ENCODE measurements around the gene FAM174A.

Gene FAM174A

GRCh38 chr5:100551183-100551582 is 16.0 kb downstream of the FAM174A start:
- Mint-ChIP-seq H3K27ac (no peak overlapping the region), H3K4me1 (ENCODE audit: low read depth) (peaks cover 18% of the 10 kb centered on the region), H3K9me3 (ENCODE audit: low read depth) (no peaks in the 10 kb centered on the region), H3K4me3 (no peak overlapping the region), H3K36me3 (no peaks in the 10 kb centered on the region), H3K27me3 (no peaks in the 10 kb centered on the region)

- no peak overlapping the region for H3K27ac Mint-ChIP-seq
- no peaks in the 10 kb centered on the region for H3K27me3 Mint-ChIP-seq
- H3K4me1 Mint-ChIP-seq (ENCODE audit: low read depth): peaks cover 23% of the 10 kb centered on the region
- H3K4me3 Mint-ChIP-seq: no peak overlapping the region
- no peaks in the 10 kb centered on the region for H3K9me3 Mint-ChIP-seq (ENCODE audit: low read depth)
- H3K36me3 Mint-ChIP-seq: no peaks in the 10 kb centered on the region
Observed at GRCh38 chr5:100553209-100553608, 18.0 kb downstream of the FAM174A start.

- H3K4me1 Mint-ChIP-seq (ENCODE audit: low read depth): peaks cover 7% of the 10 kb centered on the region
- H3K9me3 Mint-ChIP-seq (ENCODE audit: low read depth): no peaks in the 10 kb centered on the region
- H3K27me3 Mint-ChIP-seq: no peaks in the 10 kb centered on the region
- H3K4me3 Mint-ChIP-seq: no peak overlapping the region
- H3K27ac Mint-ChIP-seq: no peak overlapping the region
- peaks cover 22% of the 10 kb centered on the region for H3K36me3 Mint-ChIP-seq
Observed at GRCh38 chr5:100560860-100561259, 25.7 kb downstream of the FAM174A start.

- Mint-ChIP-seq H3K36me3 (peaks cover 26% of the 10 kb centered on the region), H3K27ac (no peak overlapping the region), H3K4me1 (ENCODE audit: low read depth) (peaks cover 8% of the 10 kb centered on the region), H3K9me3 (ENCODE audit: low read depth) (no peaks in the 10 kb centered on the region), H3K27me3 (no peaks in the 10 kb centered on the region), H3K4me3 (no peak overlapping the region)
Observed at GRCh38 chr5:100562821-100563220, 27.6 kb downstream of the FAM174A start.

GRCh38 chr5:100566382-100567141 is 31.4 kb downstream of the FAM174A start:
- peaks cover 6% of the 10 kb centered on the region for H3K4me1 Mint-ChIP-seq (ENCODE audit: low read depth)
- no peaks in the 10 kb centered on the region for H3K27me3 Mint-ChIP-seq
- H3K4me3 Mint-ChIP-seq: peak overlapping the region; percentile 5
- no peak overlapping the region for H3K27ac Mint-ChIP-seq
- H3K9me3 Mint-ChIP-seq (ENCODE audit: low read depth): no peaks in the 10 kb centered on the region
- peaks cover 33% of the 10 kb centered on the region for H3K36me3 Mint-ChIP-seq

GRCh38 chr5:100574716-100575115 is 39.5 kb downstream of the FAM174A start:
- H3K9me3 Mint-ChIP-seq (ENCODE audit: low read depth): no peaks in the 10 kb centered on the region
- no peak overlapping the region for H3K4me3 Mint-ChIP-seq
- H3K36me3 Mint-ChIP-seq: peaks cover 11% of the 10 kb centered on the region

GRCh38 chr5:100575815-100576214 is 40.6 kb downstream of the FAM174A start:
- Mint-ChIP-seq H3K9me3 (ENCODE audit: low read depth) (no peaks in the 10 kb centered on the region), H3K27me3 (no peaks in the 10 kb centered on the region), H3K4me3 (no peak overlapping the region), H3K27ac (no peak overlapping the region), H3K36me3 (peaks cover 14% of the 10 kb centered on the region), H3K4me1 (ENCODE audit: low read depth) (no peaks in the 10 kb centered on the region)

More at GRCh38 chr5:100574716-100575115, 39.5 kb downstream of the FAM174A start:
- Mint-ChIP-seq H3K4me1 (ENCODE audit: low read depth) (no peaks in the 10 kb centered on the region), H3K27me3 (no peaks in the 10 kb centered on the region), H3K27ac (no peak overlapping the region)

GRCh38 chr5:100576217-100576751 is 41.1 kb downstream of the FAM174A start:
- no peaks in the 10 kb centered on the region for H3K4me1 Mint-ChIP-seq (ENCODE audit: low read depth)
- no peaks in the 10 kb centered on the region for H3K9me3 Mint-ChIP-seq (ENCODE audit: low read depth)
- H3K27me3 Mint-ChIP-seq: no peaks in the 10 kb centered on the region
- H3K27ac Mint-ChIP-seq: no peak overlapping the region
- H3K36me3 Mint-ChIP-seq: peaks cover 12% of the 10 kb centered on the region
- no peak overlapping the region for H3K4me3 Mint-ChIP-seq

GRCh38 chr5:100577506-100577905 is 42.3 kb downstream of the FAM174A start:
- no peaks in the 10 kb centered on the region for H3K9me3 Mint-ChIP-seq (ENCODE audit: low read depth)
- no peaks in the 10 kb centered on the region for H3K4me1 Mint-ChIP-seq (ENCODE audit: low read depth)
- no peak overlapping the region for H3K27ac Mint-ChIP-seq
- H3K36me3 Mint-ChIP-seq: peaks cover 12% of the 10 kb centered on the region
- H3K27me3 Mint-ChIP-seq: no peaks in the 10 kb centered on the region
- no peak overlapping the region for H3K4me3 Mint-ChIP-seq

- Mint-ChIP-seq H3K4me1 (ENCODE audit: low read depth) (no peaks in the 10 kb centered on the region), H3K27me3 (no peaks in the 10 kb centered on the region), H3K27ac (no peak overlapping the region), H3K36me3 (peaks cover 18% of the 10 kb centered on the region), H3K9me3 (ENCODE audit: low read depth) (no peaks in the 10 kb centered on the region), H3K4me3 (no peak overlapping the region)
Observed at GRCh38 chr5:100584069-100584468, 48.9 kb downstream of the FAM174A start.

- Mint-ChIP-seq H3K4me3 (no peak overlapping the region), H3K9me3 (ENCODE audit: low read depth) (no peaks in the 10 kb centered on the region), H3K27me3 (no peaks in the 10 kb centered on the region)
Observed at GRCh38 chr5:100584889-100585288, 49.7 kb downstream of the FAM174A start.

GRCh38 chr5:100590867-100591266 is 55.7 kb downstream of the FAM174A start:
- Mint-ChIP-seq H3K4me1 (ENCODE audit: low read depth) (no peaks in the 10 kb centered on the region), H3K27me3 (no peaks in the 10 kb centered on the region), H3K9me3 (ENCODE audit: low read depth) (no peaks in the 10 kb centered on the region), H3K27ac (no peak overlapping the region), H3K4me3 (no peak overlapping the region), H3K36me3 (peaks cover 9% of the 10 kb centered on the region)

More at GRCh38 chr5:100584889-100585288, 49.7 kb downstream of the FAM174A start:
- H3K27ac Mint-ChIP-seq: no peak overlapping the region
- H3K4me1 Mint-ChIP-seq (ENCODE audit: low read depth): no peaks in the 10 kb centered on the region
- peaks cover 18% of the 10 kb centered on the region for H3K36me3 Mint-ChIP-seq

GRCh38 chr5:100595152-100595811 is 60.1 kb downstream of the FAM174A start:
- Mint-ChIP-seq H3K27ac (no peak overlapping the region), H3K9me3 (ENCODE audit: low read depth) (no peaks in the 10 kb centered on the region), H3K36me3 (peaks cover 2% of the 10 kb centered on the region), H3K4me1 (ENCODE audit: low read depth) (no peaks in the 10 kb centered on the region), H3K27me3 (no peaks in the 10 kb centered on the region), H3K4me3 (no peak overlapping the region)

GRCh38 chr5:100595812-100596173 is 60.6 kb downstream of the FAM174A start:
- H3K9me3 Mint-ChIP-seq (ENCODE audit: low read depth): no peaks in the 10 kb centered on the region
- H3K4me3 Mint-ChIP-seq: no peak overlapping the region
- peaks cover 2% of the 10 kb centered on the region for H3K36me3 Mint-ChIP-seq
- no peaks in the 10 kb centered on the region for H3K4me1 Mint-ChIP-seq (ENCODE audit: low read depth)
- no peak overlapping the region for H3K27ac Mint-ChIP-seq
- H3K27me3 Mint-ChIP-seq: no peaks in the 10 kb centered on the region

- H3K27me3 Mint-ChIP-seq: no peaks in the 10 kb centered on the region
Observed at GRCh38 chr5:100598446-100598845, 63.3 kb downstream of the FAM174A start.

More at GRCh38 chr5:100598446-100598845, 63.3 kb downstream of the FAM174A start:
- Mint-ChIP-seq H3K27ac (no peak overlapping the region), H3K9me3 (ENCODE audit: low read depth) (no peaks in the 10 kb centered on the region), H3K4me1 (ENCODE audit: low read depth) (no peaks in the 10 kb centered on the region), H3K36me3 (no peaks in the 10 kb centered on the region), H3K4me3 (no peak overlapping the region)

Measured in activated naive CD8-positive, alpha-beta T cell (primary cell).